Keratinocyte (primary cell): ENCODE measurements around the gene TMBIM1. TPM values are rescaled to one million over a fixed set of nuclear protein-coding genes. Genes with fewer than 3 reads are reported as not detected.

ENCODE experiments used
- DNase-seq: peaks from one replicate; pipeline ENCODE4 v3.0.0-alpha.2; 2011; ENCODE audit warnings: low read depth, missing footprints, low spot score
- FAIRE-seq: peaks from 2 replicates; lab custom pipeline; 2011; peaks lifted over from hg19 to GRCh38; lab: Jason Lieb, UNC
- H2AFZ ChIP-seq: 2 replicates; pipeline ENCODE4 v1.6.0; 2012; ENCODE audit warnings: low read length, control low read depth, inconsistent platforms; ENCODE audit not compliant: control insufficient read depth
- H3K27ac ChIP-seq: 2 replicates; pipeline ENCODE4 v1.5.1; 2011; ENCODE audit warnings: low read length; ENCODE audit not compliant: control insufficient read depth, insufficient read depth
- H3K27me3 ChIP-seq: 3 replicates; pipeline ENCODE4 v1.6.0; 2011; ENCODE audit warnings: low read length; ENCODE audit not compliant: control insufficient read depth, insufficient read depth; ENCODE audit errors: extremely low read depth
- H3K36me3 ChIP-seq, 2 experiments: 2 replicates in 1 of 2; 3 replicates in 1 of 2; pipeline ENCODE4 v1.5.1; 2011; ENCODE audit warnings: low read length in 2 of 2, mild to moderate bottlenecking in 1 of 2; ENCODE audit not compliant: control insufficient read depth in 2 of 2, insufficient read depth in 2 of 2; ENCODE audit errors: extremely low read depth in 1 of 2
- H3K4me1 ChIP-seq: 3 replicates; pipeline ENCODE4 v1.5.1; 2011; ENCODE audit warnings: low read length; ENCODE audit not compliant: control insufficient read depth, insufficient read depth; ENCODE audit errors: extremely low read depth
- H3K4me2 ChIP-seq: 3 replicates; pipeline ENCODE4 v1.6.0; 2011; ENCODE audit warnings: low read depth, low read length; ENCODE audit not compliant: control insufficient read depth, insufficient read depth; ENCODE audit errors: extremely low read depth
- H3K4me3 ChIP-seq, 3 experiments: fragments of 200-600 bp in 1 of 3; sonication (generic) in 1 of 3; 2 replicates in 2 of 3; 3 replicates in 1 of 3; pipeline ENCODE4 v1.5.1; 2011 to 2016; ENCODE audit warnings: low read length in 3 of 3, mild to moderate bottlenecking in 3 of 3, control low read depth in 2 of 3, inconsistent platforms in 1 of 3, low read depth in 1 of 3, mixed read lengths in 1 of 3, mixed run types in 1 of 3, moderate library complexity in 1 of 3; ENCODE audit not compliant: control insufficient read depth in 2 of 3, insufficient read depth in 2 of 3; ENCODE audit errors: extremely low read depth in 1 of 3
- H3K79me2 ChIP-seq: 2 replicates; pipeline ENCODE4 v1.6.0; 2012; ENCODE audit warnings: low read length; ENCODE audit not compliant: control insufficient read depth, insufficient read depth
- H3K9ac ChIP-seq: 3 replicates; pipeline ENCODE4 v1.6.0; 2011; ENCODE audit warnings: low read length; ENCODE audit not compliant: control insufficient read depth, insufficient read depth; ENCODE audit errors: extremely low read depth
- H3K9me1 ChIP-seq: 3 replicates; pipeline ENCODE4 v1.6.0; 2011; ENCODE audit warnings: low read length; ENCODE audit not compliant: control insufficient read depth, insufficient read depth; ENCODE audit errors: extremely low read depth
- H3K9me3 ChIP-seq: 2 replicates; pipeline ENCODE4 v1.5.1; 2012; ENCODE audit warnings: low read depth, low read length; ENCODE audit not compliant: control insufficient read depth
- H4K20me1 ChIP-seq: 3 replicates; pipeline ENCODE4 v1.6.0; 2011; ENCODE audit warnings: low read length; ENCODE audit not compliant: control insufficient read depth, insufficient read depth; ENCODE audit errors: extremely low read depth
- EZH2 ChIP-seq: IDR thresholded peaks from one replicate; pipeline ENCODE4 v1.6.1; 2012; ENCODE audit warnings: inconsistent platforms, mild to moderate bottlenecking, low read length, moderate library complexity
- dilution Hi-C: fragments of 300-500 bp; cut with MboI; formaldehyde crosslinking; loops from one replicate; pipeline ENCODE4 v1.7.0; 2020; ENCODE audit warnings: low sequenced_read_pairs; ENCODE audit not compliant: extremely low pct_ligation_motif_present
- polyA plus RNA-seq, 5 experiments: library from polyadenylated mRNA; depleted of rRNA in 3 of 5; stranded (reverse) in 3 of 5; stranded (forward) in 1 of 5; unstranded in 1 of 5; fragments of >200 nt; gene quantifications; 1 replicate in 1 of 5; 2 replicates in 3 of 5; 3 replicates in 1 of 5; pipeline versions ENCODE4 v1.2.1 to v1.2.3, GENCODE V29; 2011 to 2012; ENCODE audit warnings: missing spikeins in 2 of 5, low read depth in 1 of 5, low replicate concordance in 1 of 5
- TF ChIP-seq, protein P1 (sequence below), 3 experiments: IDR thresholded peaks in 1 of 3; conservative IDR thresholded peaks in 1 of 3; optimal IDR thresholded peaks in 1 of 3; 2 replicates in 2 of 3; 3 replicates in 1 of 3; pipeline versions ENCODE3 to v1.5.1; 2011; ENCODE audit warnings: low read length in 3 of 3, mild to moderate bottlenecking in 3 of 3, moderate library complexity in 2 of 3, control low read depth in 1 of 3, inconsistent platforms in 1 of 3; ENCODE audit not compliant: insufficient read depth in 2 of 3; ENCODE audit errors: extremely low read depth in 1 of 3

Gene TMBIM1
- polyA plus RNA-seq, 1 donor (not counting 4 experiments of a cell fraction or from before 2014, with no cell fraction given): 609 TPM

DNA sequence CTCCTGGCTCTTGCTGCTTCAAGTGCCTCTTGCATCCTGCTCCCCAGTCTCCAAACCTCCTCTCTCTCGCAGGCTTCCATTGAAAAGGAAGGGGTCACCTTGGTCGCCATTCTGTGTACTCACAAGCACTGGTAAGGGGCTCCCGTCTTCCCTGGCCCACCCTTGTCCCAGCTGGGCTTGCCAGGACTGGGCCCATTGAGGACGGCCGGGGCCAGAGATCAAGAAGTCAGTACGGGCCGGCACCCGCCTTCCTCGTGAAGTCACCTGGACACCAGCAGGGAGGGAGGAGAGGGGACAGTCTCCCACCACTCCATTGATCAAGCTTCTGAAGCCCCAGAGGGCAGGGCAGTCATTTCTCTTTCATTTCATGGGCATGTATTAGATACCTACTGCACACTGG is 48.4 kb upstream of the TMBIM1 start:
- H3K4me2 ChIP-seq: no peak overlapping the region
- FAIRE-seq (no peak), DNase-seq (no peak)
- dilution Hi-C loops: no loop called here
- no peaks in the 10 kb centered on the region for H3K36me3 ChIP-seq
- no peak for TF ChIP-seq EZH2
- TF ChIP-seq, protein P1, sequence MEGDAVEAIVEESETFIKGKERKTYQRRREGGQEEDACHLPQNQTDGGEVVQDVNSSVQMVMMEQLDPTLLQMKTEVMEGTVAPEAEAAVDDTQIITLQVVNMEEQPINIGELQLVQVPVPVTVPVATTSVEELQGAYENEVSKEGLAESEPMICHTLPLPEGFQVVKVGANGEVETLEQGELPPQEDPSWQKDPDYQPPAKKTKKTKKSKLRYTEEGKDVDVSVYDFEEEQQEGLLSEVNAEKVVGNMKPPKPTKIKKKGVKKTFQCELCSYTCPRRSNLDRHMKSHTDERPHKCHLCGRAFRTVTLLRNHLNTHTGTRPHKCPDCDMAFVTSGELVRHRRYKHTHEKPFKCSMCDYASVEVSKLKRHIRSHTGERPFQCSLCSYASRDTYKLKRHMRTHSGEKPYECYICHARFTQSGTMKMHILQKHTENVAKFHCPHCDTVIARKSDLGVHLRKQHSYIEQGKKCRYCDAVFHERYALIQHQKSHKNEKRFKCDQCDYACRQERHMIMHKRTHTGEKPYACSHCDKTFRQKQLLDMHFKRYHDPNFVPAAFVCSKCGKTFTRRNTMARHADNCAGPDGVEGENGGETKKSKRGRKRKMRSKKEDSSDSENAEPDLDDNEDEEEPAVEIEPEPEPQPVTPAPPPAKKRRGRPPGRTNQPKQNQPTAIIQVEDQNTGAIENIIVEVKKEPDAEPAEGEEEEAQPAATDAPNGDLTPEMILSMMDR (optimal IDR thresholded peaks at IDR 0.05 in 1 of 3, IDR thresholded peaks at IDR 0.05 in 1 of 3, conservative IDR thresholded peaks at IDR 0.05 in 1 of 3; ENCODE audit: extremely low read depth in 1 of 3, insufficient read depth in 2 of 3, low read length in 3 of 3): no peak
- no peaks in the 10 kb centered on the region for H3K27me3 ChIP-seq
- H4K20me1 ChIP-seq: no peaks in the 10 kb centered on the region
- no peaks in the 10 kb centered on the region for H3K9me1 ChIP-seq
- no peaks in the 10 kb centered on the region for H3K9me3 ChIP-seq
- no peak overlapping the region for H3K27ac ChIP-seq
- H3K9ac ChIP-seq: no peak overlapping the region
- H3K79me2 ChIP-seq: no peaks in the 10 kb centered on the region
- peaks cover 12% of the 10 kb centered on the region for H3K4me1 ChIP-seq
- no peak overlapping the region for H2AFZ ChIP-seq
- no peak overlapping the region for H3K4me3 ChIP-seq

DNA sequence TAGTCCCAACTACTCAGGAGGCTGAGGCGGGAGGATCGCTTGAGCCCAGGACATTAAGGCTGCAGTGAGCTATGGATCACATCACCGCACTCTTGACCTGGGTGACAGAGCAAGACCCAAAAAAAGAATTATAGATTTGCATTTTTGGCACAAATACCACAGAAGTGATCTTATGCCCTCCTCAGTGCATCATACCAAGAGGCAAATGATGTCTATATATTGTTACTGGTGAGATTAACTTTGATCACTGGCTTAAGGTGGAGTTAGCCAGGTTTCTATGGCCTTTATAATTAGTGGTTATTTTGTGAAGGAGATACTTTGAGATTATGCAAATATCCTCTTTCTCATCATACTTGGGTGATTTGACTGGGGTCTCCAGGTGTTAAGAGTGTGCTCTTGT is 42.2 kb upstream of the TMBIM1 start:
- dilution Hi-C loops: no loop called here
- no peak overlapping the region for H2AFZ ChIP-seq
- FAIRE-seq (no peak), DNase-seq (no peak)
- H3K79me2 ChIP-seq: no peaks in the 10 kb centered on the region
- no peak overlapping the region for H3K4me2 ChIP-seq
- H4K20me1 ChIP-seq: no peaks in the 10 kb centered on the region
- H3K4me1 ChIP-seq: no peaks in the 10 kb centered on the region
- no peak overlapping the region for H3K9ac ChIP-seq
- TF ChIP-seq, protein P1 (optimal IDR thresholded peaks at IDR 0.05 in 1 of 3, IDR thresholded peaks at IDR 0.05 in 1 of 3, conservative IDR thresholded peaks at IDR 0.05 in 1 of 3; ENCODE audit: extremely low read depth in 1 of 3, insufficient read depth in 2 of 3, low read length in 3 of 3): no peak
- no peak for TF ChIP-seq EZH2
- H3K27me3 ChIP-seq: no peaks in the 10 kb centered on the region
- H3K9me3 ChIP-seq: no peaks in the 10 kb centered on the region
- H3K9me1 ChIP-seq: no peaks in the 10 kb centered on the region
- H3K27ac ChIP-seq: no peak overlapping the region
- no peaks in the 10 kb centered on the region for H3K36me3 ChIP-seq
- H3K4me3 ChIP-seq: no peak overlapping the region
